HG02840 (cell line): ENCODE measurements around the gene COP1.

ENCODE experiments used
- ATAC-seq: cut with Tn5 transposase; IDR thresholded peaks from one replicate; pipeline ENCODE4 v1.9.1; 2021; ENCODE audit warnings: mild to moderate bottlenecking, moderate library complexity, moderate number of reproducible peaks; ENCODE audit not compliant: unreplicated experiment, low FRiP score

COP1 gene

DNA sequence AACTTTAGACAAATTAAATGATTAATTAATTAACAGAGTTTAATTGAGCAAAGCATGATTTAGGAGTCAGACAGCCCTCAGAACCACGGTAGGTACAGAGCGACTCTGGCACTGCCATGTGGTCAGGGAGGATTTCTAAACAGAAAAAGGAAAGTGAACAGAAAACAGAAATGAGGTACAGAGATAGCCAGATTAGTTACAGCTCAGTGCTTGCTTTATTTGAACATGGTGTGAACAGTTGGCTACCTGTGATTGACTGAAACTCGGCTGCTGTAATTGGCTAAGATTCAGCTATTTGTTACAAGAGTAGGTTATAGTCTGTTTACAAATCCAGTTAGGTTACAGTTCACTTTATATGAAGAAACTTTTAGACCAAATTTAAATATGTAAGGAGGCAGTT lies 300.7 kb downstream of the COP1 start:
- no peak for ATAC-seq

- no peak for ATAC-seq
Observed at GRCh38 chr1:175904808-175905207, 302.3 kb downstream of the COP1 start.

DNA sequence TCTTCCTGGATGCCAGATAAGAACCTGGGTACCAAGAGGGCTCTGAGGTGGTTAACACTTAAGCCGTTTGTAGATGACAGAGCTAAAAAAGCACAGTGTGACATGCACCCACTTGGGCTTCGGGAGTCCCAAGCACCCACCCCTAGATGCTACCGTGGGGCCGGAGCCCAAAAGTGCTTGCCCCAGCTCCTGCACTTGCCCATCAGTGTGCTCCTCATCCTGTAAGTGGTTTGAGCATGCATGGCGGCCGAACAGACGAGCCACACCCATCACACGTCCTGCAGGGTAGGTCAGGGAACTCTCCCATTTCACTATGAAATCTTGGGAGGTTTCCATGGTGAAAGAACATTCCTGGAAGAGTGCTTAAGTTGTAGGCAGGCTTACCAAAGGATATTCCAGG lies 304.8 kb downstream of the COP1 start:
- no peak for ATAC-seq

- ATAC-seq: no peak
Observed at GRCh38 chr1:175901076-175901836, 305.8 kb downstream of the COP1 start.

DNA sequence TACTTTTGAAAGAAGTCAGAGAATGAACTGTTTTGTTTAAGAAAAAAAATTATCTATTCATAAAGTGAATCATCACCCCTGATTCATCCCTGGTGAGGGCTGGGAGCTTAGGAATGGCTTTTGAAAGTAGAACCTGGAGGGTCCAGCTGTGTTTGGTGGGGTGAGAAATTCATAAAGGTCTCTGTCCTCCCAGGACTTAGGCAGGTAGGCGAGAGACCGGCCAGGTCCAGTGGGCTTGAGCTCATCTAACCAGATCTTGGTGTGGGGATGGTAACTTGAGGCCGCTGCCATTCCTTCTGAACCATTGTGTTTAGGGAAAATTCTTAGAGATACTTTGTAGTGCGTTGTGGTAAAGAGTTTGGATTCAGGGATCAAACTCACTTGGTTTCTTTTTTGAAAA lies 306.9 kb downstream of the COP1 start:
- no peak for ATAC-seq

DNA sequence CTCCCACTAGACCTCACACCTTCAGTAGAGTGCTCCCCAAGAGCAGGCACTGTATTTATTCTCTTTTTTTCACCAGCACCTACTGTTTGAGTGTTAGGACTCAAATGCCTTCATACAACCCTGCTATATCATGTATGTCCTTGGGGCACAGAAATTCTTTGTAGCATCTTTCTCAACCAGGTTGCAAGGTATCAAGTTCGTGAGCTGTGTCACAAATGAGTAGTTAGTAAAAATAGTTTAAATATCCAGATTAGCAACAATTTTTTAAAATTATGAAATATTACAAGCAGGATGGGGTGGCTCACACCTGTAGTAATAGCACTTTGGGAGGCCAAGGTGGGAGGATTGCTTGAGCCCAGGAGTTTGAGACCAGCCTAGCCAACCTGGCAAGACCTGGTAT lies 311.1 kb downstream of the COP1 start:
- no peak for ATAC-seq
